Measurements from ENCODE around the gene POLE2. TPM values are rescaled to one million over a fixed set of nuclear protein-coding genes. Genes with fewer than 3 reads are reported as not detected.
"Not testable (repeated sequence)": the region's sequence is repeated elsewhere in the genome, so short reads cannot be mapped to it uniquely, and the experiment has no call there.

The POLE2 gene
- total RNA-seq, 1 donor from 2014 or later = 1.8 TPM

DNA sequence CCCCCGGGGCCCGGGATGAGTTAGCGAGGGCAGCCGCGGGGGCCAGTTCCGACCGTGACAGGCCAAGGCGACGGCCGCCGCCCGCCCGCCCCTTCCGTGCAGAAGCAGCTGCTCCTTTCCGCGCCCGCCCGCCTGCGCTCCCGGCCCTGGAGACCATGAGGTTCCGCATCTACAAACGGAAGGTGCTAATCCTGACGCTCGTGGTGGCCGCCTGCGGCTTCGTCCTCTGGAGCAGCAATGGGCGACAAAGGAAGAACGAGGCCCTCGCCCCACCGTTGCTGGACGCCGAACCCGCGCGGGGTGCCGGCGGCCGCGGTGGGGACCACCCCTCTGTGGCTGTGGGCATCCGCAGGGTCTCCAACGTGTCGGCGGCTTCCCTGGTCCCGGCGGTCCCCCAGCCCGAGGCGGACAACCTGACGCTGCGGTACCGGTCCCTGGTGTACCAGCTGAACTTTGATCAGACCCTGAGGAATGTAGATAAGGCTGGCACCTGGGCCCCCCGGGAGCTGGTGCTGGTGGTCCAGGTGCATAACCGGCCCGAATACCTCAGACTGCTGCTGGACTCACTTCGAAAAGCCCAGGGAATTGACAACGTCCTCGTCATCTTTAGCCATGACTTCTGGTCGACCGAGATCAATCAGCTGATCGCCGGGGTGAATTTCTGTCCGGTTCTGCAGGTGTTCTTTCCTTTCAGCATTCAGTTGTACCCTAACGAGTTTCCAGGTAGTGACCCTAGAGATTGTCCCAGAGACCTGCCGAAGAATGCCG lies 66.7 kb downstream of the POLE2 start:
- Histone ChIP-seq H3K36me3 (ENCODE audit: control insufficient read depth, insufficient read depth, low read length) (peaks cover 1% of the 10 kb centered on the region), H3K27me3 (ENCODE audit: control insufficient read depth, insufficient read depth, low read length) (no peaks in the 10 kb centered on the region), H3K4me3 (ENCODE audit: low read depth, low read length) (peak overlapping the region; percentile 87)
- FAIRE-seq = no peak
- no peak for TF ChIP-seq CTCF (IDR thresholded peaks at IDR 0.05; ENCODE audit: insufficient read depth, low read length, severe bottlenecking)
- DNase-seq (ENCODE audit: low read depth) = no peak

DNA sequence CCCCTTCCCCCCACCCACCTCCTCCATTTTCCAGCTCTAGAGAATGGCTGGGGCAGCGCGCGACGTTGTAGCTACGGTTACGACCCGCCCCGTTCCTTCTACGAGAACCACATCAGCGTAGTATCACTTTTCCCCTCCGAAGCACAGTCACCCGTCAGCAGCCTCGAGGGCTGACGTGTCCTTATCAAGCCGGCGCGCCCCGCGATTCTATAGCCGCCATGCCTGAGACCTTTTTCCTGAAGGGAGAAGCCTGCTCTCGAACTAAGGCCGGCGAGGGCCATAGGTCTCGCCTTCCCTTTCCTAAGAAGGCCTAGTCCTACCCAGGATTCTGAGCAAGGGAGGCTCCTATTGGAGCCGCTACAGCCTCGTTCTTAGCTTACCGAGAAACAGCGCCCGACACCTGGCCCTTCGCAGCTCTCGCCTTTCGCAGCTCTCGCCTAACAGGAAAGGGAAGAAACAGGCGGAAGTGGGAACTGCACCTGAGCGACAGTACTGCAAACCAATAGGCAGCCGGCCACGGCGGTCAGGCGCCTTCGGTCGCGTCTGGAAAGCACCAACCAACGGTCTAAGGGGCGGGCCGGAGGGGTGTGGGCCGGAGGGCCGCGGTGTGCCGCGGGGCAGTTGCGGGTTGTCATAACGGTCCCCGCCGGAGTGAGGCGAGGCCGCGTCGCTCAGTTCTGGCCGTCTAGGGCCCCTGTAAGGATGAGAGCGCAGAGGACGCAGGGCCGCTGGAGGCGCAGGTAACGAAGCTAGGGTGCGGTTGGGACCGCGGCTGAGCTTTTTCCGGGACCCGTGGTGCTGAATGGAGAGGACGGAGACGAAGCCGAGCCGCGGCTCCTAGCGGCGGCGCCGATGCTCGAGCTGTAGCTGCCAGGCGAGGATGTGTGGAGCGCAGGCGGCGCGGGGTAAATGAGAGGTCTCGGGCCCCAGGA lies 67.6 kb downstream of the POLE2 start, which contains the start of the genes MGAT2 and RPL36AL:
MGAT2 (plus strand) TSS at position 618 of the 932 bp plus-strand sequence. CDS start 470 bp downstream, outside the sequence.
RPL36AL (minus strand) TSS at position 445 of the 932 bp plus-strand sequence. CDS start 1,522 bp downstream, outside the sequence.
- DNase-seq (ENCODE audit: low read depth) = peak; percentile 95
- FAIRE-seq = no peak
- peak; percentile 62 for TF ChIP-seq CTCF (IDR thresholded peaks at IDR 0.05; ENCODE audit: insufficient read depth, low read length, severe bottlenecking)
- Histone ChIP-seq H3K36me3 (ENCODE audit: control insufficient read depth, insufficient read depth, low read length) (peaks cover under 1% of the 10 kb centered on the region), H3K4me3 (ENCODE audit: low read depth, low read length) (peak within 1 kb of the TSS; percentile 87), H3K27me3 (ENCODE audit: control insufficient read depth, insufficient read depth, low read length) (no peaks in the 10 kb centered on the region)

GRCh38 chr14:49619730-49620129 lies 68.3 kb downstream of the POLE2 start:
- no peaks in the 10 kb centered on the region for H3K36me3 ChIP-seq (ENCODE audit: control insufficient read depth, insufficient read depth, low read length)
- DNase-seq (ENCODE audit: low read depth) (no peak), FAIRE-seq (no peak)
- peak overlapping the region; percentile 87 for H3K4me3 ChIP-seq (ENCODE audit: low read depth, low read length)
- no peak for TF ChIP-seq CTCF (IDR thresholded peaks at IDR 0.05; ENCODE audit: insufficient read depth, low read length, severe bottlenecking)
- no peaks in the 10 kb centered on the region for H3K27me3 ChIP-seq (ENCODE audit: control insufficient read depth, insufficient read depth, low read length)

- peak overlapping the region; percentile 87 for H3K4me3 ChIP-seq (ENCODE audit: low read depth, low read length)
- H3K27me3 ChIP-seq (ENCODE audit: control insufficient read depth, insufficient read depth, low read length); FAIRE-seq; H3K36me3 ChIP-seq (ENCODE audit: control insufficient read depth, insufficient read depth, low read length); DNase-seq (ENCODE audit: low read depth): not testable (repeated sequence)
Observed at GRCh38 chr14:49619273-49619672, 68.7 kb downstream of the POLE2 start.

DNA sequence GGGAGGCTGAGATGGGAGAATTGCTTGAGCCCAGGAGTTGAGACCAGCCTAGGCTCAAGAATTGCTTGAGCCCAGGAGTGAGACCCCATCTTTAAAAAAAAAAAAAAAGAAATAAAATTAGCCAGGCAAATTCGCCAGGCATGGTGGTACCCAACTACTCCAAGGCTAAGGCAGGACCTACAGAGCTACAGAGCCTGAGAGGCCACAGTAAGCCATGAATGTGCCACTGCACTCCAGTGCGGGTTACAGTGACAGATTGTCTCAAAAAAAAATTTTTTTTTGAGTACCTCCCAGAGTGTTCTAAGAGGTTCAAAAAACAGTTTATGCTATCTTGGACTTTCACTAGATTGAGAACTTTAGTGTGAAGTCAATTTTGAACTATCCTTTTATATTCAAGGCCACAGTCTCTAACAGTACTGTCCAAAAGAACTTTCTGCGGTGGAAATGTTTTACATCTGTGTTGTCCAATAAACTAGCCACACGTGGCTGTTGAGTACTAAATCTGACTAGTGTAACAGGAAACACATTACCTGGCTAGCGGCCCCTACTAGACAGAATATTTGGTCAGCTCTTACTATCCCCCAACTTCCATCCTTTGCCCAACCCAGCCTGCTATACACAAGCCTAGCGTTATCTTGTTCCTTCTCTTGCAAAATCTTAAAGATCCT lies 70.0 kb downstream of the POLE2 start:
- TF ChIP-seq CTCF (IDR thresholded peaks at IDR 0.05; ENCODE audit: insufficient read depth, low read length, severe bottlenecking) = no peak
- FAIRE-seq = no peak
- H3K27me3 ChIP-seq (ENCODE audit: control insufficient read depth, insufficient read depth, low read length) = no peaks in the 10 kb centered on the region
- DNase-seq (ENCODE audit: low read depth) = no peak
- H3K36me3 ChIP-seq (ENCODE audit: control insufficient read depth, insufficient read depth, low read length) = no peaks in the 10 kb centered on the region
- H3K4me3 ChIP-seq (ENCODE audit: low read depth, low read length) = no peak overlapping the region

All from bronchial epithelial cell (primary cell).